Measurements from ENCODE around the gene ASB9. TPM values are rescaled to one million over a fixed set of nuclear protein-coding genes. Genes with fewer than 3 reads are reported as not detected.
"Not testable (repeated sequence)": the region's sequence is repeated elsewhere in the genome, so short reads cannot be mapped to it uniquely, and the experiment has no call there.

Gene ASB9
- total RNA-seq: under 1 TPM; 0.49 to 0.82 TPM

- no peak for DNase-seq
- CTCF ChIA-PET: no interaction called here
- no peak within 1 kb of the TSS for H3K4me3 Mint-ChIP-seq
Measured at GRCh38 chrX:15269618-15270521, at the start of gene ASB9. ASB9 (minus strand) TSS chrX:15270083; CDS start chrX:15269874, 209 bp downstream.

GRCh38 chrX:15319075-15319474 lies 49.2 kb upstream of the ASB9 start:
- H3K27ac Mint-ChIP-seq: no peak overlapping the region
- peaks cover 14% of the 10 kb centered on the region for H3K36me3 Mint-ChIP-seq
- ATAC-seq (no peak), DNase-seq (no peak)
- no peaks in the 10 kb centered on the region for H3K9me3 Mint-ChIP-seq (ENCODE audit: low read depth)
- no peak overlapping the region for H3K4me3 Mint-ChIP-seq
- H3K4me1 Mint-ChIP-seq: no peaks in the 10 kb centered on the region
- CTCF ChIA-PET: no interaction called here
- no peaks in the 10 kb centered on the region for H3K27me3 Mint-ChIP-seq

More at GRCh38 chrX:15269618-15270521, at the start of gene ASB9:
- H3K27ac Mint-ChIP-seq: no peak within 1 kb of the TSS
- peaks cover 6% of the 10 kb centered on the region for H3K4me1 Mint-ChIP-seq
- no peaks in the 10 kb centered on the region for H3K9me3 Mint-ChIP-seq (ENCODE audit: low read depth)
- H3K36me3 Mint-ChIP-seq: no peaks in the 10 kb centered on the region
- peaks cover 2% of the 10 kb centered on the region for H3K27me3 Mint-ChIP-seq
- no peak for ATAC-seq

GRCh38 chrX:15315509-15315908 lies 45.6 kb upstream of the ASB9 start, which contains the start of gene ASB11:
ASB11 (minus strand) TSS chrX:15315640; CDS start chrX:15315605, 35 bp downstream.
- Mint-ChIP-seq H3K36me3 (peaks cover 7% of the 10 kb centered on the region), H3K4me1 (no peaks in the 10 kb centered on the region), H3K4me3 (no peak within 1 kb of the TSS), H3K27ac (no peak within 1 kb of the TSS), H3K9me3 (ENCODE audit: low read depth) (no peaks in the 10 kb centered on the region), H3K27me3 (no peaks in the 10 kb centered on the region)
- no peak for DNase-seq
- no peak for ATAC-seq
- CTCF ChIA-PET: no interaction called here

- Mint-ChIP-seq H3K9me3 (ENCODE audit: low read depth) (no peaks in the 10 kb centered on the region), H3K36me3 (peaks cover 3% of the 10 kb centered on the region), H3K27ac (no peak overlapping the region), H3K4me1 (no peaks in the 10 kb centered on the region), H3K27me3 (no peaks in the 10 kb centered on the region), H3K4me3 (no peak overlapping the region)
- CTCF ChIA-PET: no interaction called here
- no peak for DNase-seq
- no peak for ATAC-seq
Measured at GRCh38 chrX:15314472-15314871, 44.6 kb upstream of the ASB9 start.

GRCh38 chrX:15311119-15311518 lies 41.2 kb upstream of the ASB9 start:
- CTCF ChIA-PET: interaction anchor here (0.8 kb wide), 1 partner anchor 13 kb away, joined by 3 read pairs; no protein-coding TSS in a partner anchor
- Mint-ChIP-seq H3K4me3 (no peak overlapping the region), H3K27ac (no peak overlapping the region), H3K27me3 (no peaks in the 10 kb centered on the region), H3K4me1 (no peaks in the 10 kb centered on the region), H3K9me3 (ENCODE audit: low read depth) (no peaks in the 10 kb centered on the region), H3K36me3 (no peaks in the 10 kb centered on the region)
- ATAC-seq (no peak), DNase-seq (no peak)

- no peak for ATAC-seq
- Mint-ChIP-seq H3K4me1 (no peaks in the 10 kb centered on the region), H3K27me3 (no peaks in the 10 kb centered on the region), H3K9me3 (ENCODE audit: low read depth) (no peaks in the 10 kb centered on the region), H3K27ac (no peak overlapping the region), H3K36me3 (no peaks in the 10 kb centered on the region), H3K4me3 (no peak overlapping the region)
- CTCF ChIA-PET: no interaction called here
- DNase-seq: no peak
Measured at GRCh38 chrX:15310117-15310516, 40.2 kb upstream of the ASB9 start.

GRCh38 chrX:15305899-15306298 lies 36.0 kb upstream of the ASB9 start:
- H3K27ac Mint-ChIP-seq; H3K4me3 Mint-ChIP-seq; H3K9me3 Mint-ChIP-seq (ENCODE audit: low read depth); H3K36me3 Mint-ChIP-seq; DNase-seq; CTCF ChIA-PET; ATAC-seq; H3K27me3 Mint-ChIP-seq: not testable (repeated sequence)
- H3K4me1 Mint-ChIP-seq: peaks cover 12% of the 10 kb centered on the region

- ATAC-seq: peak; percentile 84
- DNase-seq: peak; percentile 72
- Mint-ChIP-seq H3K27me3 (peaks cover 2% of the 10 kb centered on the region), H3K36me3 (no peaks in the 10 kb centered on the region), H3K4me3 (no peak overlapping the region), H3K4me1 (peaks cover 18% of the 10 kb centered on the region), H3K27ac (peak overlapping the region; percentile 28), H3K9me3 (ENCODE audit: low read depth) (no peaks in the 10 kb centered on the region)
- CTCF ChIA-PET: no interaction called here
Measured at GRCh38 chrX:15301924-15302323, 32.0 kb upstream of the ASB9 start.

- Mint-ChIP-seq H3K27me3 (peaks cover 2% of the 10 kb centered on the region), H3K9me3 (ENCODE audit: low read depth) (no peaks in the 10 kb centered on the region), H3K36me3 (no peaks in the 10 kb centered on the region), H3K4me1 (peaks cover 18% of the 10 kb centered on the region), H3K27ac (no peak overlapping the region), H3K4me3 (no peak overlapping the region)
- CTCF ChIA-PET: interaction anchor here (0.7 to 2.5 kb wide), 4 partner anchors 12 to 171 kb away, joined by 4 to 13 read pairs (median 4); no protein-coding TSS in a partner anchor
- ATAC-seq (no peak), DNase-seq (no peak)
Measured at GRCh38 chrX:15299941-15300851, 30.3 kb upstream of the ASB9 start.

- Mint-ChIP-seq H3K27me3 (peaks cover 2% of the 10 kb centered on the region), H3K4me3 (no peak overlapping the region), H3K9me3 (ENCODE audit: low read depth) (no peaks in the 10 kb centered on the region), H3K4me1 (peaks cover 18% of the 10 kb centered on the region), H3K27ac (no peak overlapping the region), H3K36me3 (no peaks in the 10 kb centered on the region)
- CTCF ChIA-PET: interaction anchor here (0.9 to 2.5 kb wide), 2 partner anchors 13 to 169 kb away, joined by 3 to 13 read pairs; no protein-coding TSS in a partner anchor
- no peak for ATAC-seq
- DNase-seq: no peak
Measured at GRCh38 chrX:15298780-15299179, 28.9 kb upstream of the ASB9 start.

- Mint-ChIP-seq H3K36me3 (no peaks in the 10 kb centered on the region), H3K4me3 (no peak overlapping the region), H3K9me3 (ENCODE audit: low read depth) (no peaks in the 10 kb centered on the region), H3K27ac (no peak overlapping the region), H3K4me1 (peaks cover 18% of the 10 kb centered on the region), H3K27me3 (peaks cover 2% of the 10 kb centered on the region)
- CTCF ChIA-PET: interaction anchor here (0.7 to 0.9 kb wide), 2 partner anchors 13 to 17 kb away, joined by 3 read pairs; no protein-coding TSS in a partner anchor
- DNase-seq (no peak), ATAC-seq (no peak)
Measured at GRCh38 chrX:15298201-15298600, 28.3 kb upstream of the ASB9 start.

GRCh38 chrX:15293451-15293850 lies 23.6 kb upstream of the ASB9 start:
- CTCF ChIA-PET: no interaction called here
- ATAC-seq: no peak
- Mint-ChIP-seq H3K9me3 (ENCODE audit: low read depth) (no peaks in the 10 kb centered on the region), H3K4me1 (peaks cover 3% of the 10 kb centered on the region), H3K27me3 (no peaks in the 10 kb centered on the region), H3K36me3 (no peaks in the 10 kb centered on the region), H3K27ac (no peak overlapping the region), H3K4me3 (no peak overlapping the region)
- no peak for DNase-seq

GRCh38 chrX:15292861-15293260 lies 23.0 kb upstream of the ASB9 start:
- CTCF ChIA-PET: no interaction called here
- DNase-seq (no peak), ATAC-seq (no peak)
- Mint-ChIP-seq H3K27me3 (no peaks in the 10 kb centered on the region), H3K27ac (no peak overlapping the region), H3K36me3 (no peaks in the 10 kb centered on the region), H3K9me3 (ENCODE audit: low read depth) (no peaks in the 10 kb centered on the region), H3K4me1 (peaks cover under 1% of the 10 kb centered on the region), H3K4me3 (no peak overlapping the region)

All from activated CD8-positive, alpha-beta memory T cell treated with anti-CD3 and anti-CD28 coated beads, Interleukin-2, amount 10 ng/mL, durations not matched to agents 7 days and 5 days (primary cell).